GM21447 (cell line): ENCODE data around the gene CD27.
"Not testable (repeated sequence)": the region's sequence is repeated elsewhere in the genome, so short reads cannot be mapped to it uniquely, and the experiment has no call there.

Experiments
- ATAC-seq: cut with Tn5 transposase; IDR thresholded peaks from one replicate; pipeline ENCODE4 v1.9.1; 2021; ENCODE audit not compliant: unreplicated experiment

CD27 gene

GRCh38 chr12:6478416-6478815 lies 33.7 kb downstream of the CD27 start:
- no peak for ATAC-seq

- ATAC-seq: no peak
Measured at GRCh38 chr12:6488240-6488639, 43.5 kb downstream of the CD27 start.

- no peak for ATAC-seq
Measured at GRCh38 chr12:6489449-6489848, 44.7 kb downstream of the CD27 start.

- not testable (repeated sequence) for ATAC-seq
Measured at GRCh38 chr12:6490673-6491072, 45.9 kb downstream of the CD27 start.

DNA sequence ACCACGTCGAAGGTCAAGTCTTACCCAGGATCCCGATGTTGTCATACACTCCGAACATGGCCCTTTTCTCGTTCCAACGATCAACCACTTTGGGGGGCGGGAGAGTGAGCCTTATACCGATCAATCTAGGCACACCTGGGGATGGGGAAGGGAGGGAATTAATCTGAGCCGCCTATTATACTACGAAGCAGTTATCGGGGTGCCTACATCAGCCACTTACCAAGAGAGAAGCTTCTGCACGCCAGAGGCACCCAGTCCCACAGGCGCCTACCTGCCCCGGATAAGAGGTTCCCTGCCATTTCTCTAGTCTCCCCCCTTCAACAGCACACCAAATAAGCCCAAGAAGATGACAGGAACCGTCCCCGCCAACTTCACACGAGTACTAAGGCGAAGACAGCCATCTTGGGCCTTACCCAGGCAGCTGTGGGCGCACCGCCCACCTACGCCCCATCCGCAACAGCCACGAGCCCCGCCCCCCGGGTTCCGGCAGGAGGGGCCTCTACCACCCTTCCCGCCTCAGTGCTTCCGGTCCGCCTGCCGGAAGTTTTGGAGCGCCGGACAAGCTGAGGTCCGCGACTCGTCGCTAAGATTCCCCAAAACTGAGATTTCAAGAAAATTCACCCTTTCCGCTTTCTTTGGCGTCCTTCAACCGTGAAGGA lies 48.2 kb downstream of the CD27 start, which contains the start of gene MRPL51:
MRPL51 (minus strand) TSS at position 425 of the 659 bp plus-strand sequence; CDS start at position 299, 126 bp downstream.
- peak; percentile 68 for ATAC-seq

DNA sequence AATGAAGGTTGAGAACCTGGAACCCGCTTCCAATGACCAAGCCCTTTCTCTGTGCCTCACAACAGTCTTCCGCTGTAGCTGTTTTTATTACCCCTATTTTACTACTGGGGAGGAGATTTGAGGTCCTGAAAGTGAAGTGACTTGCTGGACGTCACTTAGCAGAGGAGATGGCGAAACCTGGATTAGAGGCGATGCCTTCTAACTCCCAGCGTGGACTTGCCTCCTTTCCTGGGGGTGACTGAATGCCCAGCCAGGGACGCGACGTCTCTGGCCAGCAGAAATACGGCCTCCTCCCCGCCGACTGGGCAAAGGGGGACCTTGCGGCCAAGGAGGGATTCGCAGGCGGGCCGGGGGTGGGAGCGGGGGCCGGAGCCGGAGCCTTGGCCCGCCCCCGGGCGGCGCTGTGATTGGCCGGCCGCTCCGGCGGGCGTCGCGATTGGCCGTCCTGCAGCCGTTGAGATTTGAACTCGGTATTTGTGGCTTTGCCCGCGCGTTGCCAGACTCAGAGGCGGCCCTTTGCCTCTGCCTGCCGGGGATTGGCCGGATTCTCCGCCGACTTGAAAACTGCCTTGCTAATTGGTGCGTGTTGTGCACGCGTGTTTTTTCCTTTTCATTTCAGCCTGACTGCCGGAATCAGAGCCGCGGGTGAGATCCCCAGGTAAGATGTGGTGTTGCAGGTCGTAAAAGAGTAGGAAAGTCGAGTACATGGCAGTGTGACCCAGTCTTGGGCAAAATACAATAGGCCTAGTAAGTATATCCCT lies 48.9 kb downstream of the CD27 start, which contains the start of gene NCAPD2:
NCAPD2 (plus strand) TSS at position 606 of the 761 bp plus-strand sequence. CDS start 997 bp downstream, outside the sequence.
- peak; percentile 83 for ATAC-seq

DNA sequence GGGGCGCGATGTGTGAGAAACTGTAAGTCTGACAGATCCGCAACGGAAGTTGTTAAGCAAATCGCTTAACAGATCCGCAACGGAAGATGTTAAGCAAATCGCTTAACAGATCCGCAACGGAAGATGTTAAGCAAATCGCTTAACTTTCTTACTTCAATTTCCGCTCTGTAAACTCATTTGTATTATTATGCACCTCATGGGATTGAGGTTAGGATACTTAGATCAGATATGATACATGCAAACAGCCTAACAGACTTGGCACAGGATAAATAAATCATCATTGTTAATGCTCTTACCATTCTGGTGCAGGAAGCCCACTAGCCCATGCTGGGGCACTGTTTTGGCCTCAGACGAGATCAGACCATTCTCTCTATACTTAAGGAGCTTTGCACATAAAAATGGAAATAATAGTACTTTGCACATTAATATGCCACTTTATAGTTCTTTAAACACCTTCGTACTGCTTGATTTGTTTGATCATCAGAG lies 49.5 kb downstream of the CD27 start:
- no peak for ATAC-seq

DNA sequence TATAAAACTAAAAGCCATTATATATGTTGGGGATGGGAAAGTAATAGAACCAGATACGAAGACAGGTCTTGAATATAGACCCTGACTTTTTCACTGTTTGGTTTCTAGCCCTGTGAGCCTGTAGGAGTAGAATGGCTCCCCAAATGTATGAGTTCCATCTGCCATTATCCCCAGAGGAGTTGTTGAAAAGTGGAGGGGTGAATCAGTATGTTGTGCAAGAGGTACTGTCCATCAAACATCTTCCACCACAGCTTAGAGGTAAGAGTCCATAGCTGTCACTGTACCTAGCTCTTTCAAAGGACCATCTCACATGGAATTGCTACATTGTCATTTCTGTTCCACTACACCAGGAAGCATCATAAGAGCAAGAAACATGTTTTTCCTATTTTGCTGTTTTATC lies 50.2 kb downstream of the CD27 start:
- no peak for ATAC-seq

DNA sequence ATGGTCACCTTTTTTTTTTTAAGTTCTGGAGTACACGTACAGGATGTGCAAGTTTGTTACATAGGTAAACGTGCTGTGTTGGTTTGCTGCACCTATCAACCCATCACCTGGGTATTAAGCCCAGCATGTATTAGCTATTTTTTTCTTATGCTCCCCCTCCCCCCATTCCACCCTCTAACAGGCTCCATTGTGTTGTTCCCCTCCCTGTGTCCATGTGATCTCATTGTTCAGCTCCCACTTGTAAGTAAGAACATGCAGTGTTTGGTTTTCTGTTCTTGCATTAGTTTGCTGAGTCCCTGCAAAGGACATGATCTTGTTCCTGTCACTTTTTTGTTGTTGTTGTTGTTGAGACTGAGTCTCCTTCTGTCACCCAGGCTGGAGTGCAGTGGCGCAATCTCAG lies 52.5 kb downstream of the CD27 start:
- not testable (repeated sequence) for ATAC-seq

- ATAC-seq: no peak
Measured at GRCh38 chr12:6500466-6500865, 55.7 kb downstream of the CD27 start.
